Liver (tissue), 9 donors: Measurements from ENCODE around the gene PASK. TPM values are rescaled to one million over a fixed set of nuclear protein-coding genes. Genes with fewer than 3 reads are reported as not detected.

Experiments used
- DNase-seq: peaks from one replicate; pipeline ENCODE4 v3.0.0-alpha.2; 2017; ENCODE audit warnings: low spot score
- H3K27ac ChIP-seq, 2 donors: one replicate each; pipeline ENCODE4 v1.7.0; 2013; ENCODE audit warnings: inconsistent platforms in 2 of 2, low read length in 2 of 2, control low read depth in 1 of 2, low read depth in 1 of 2, mild to moderate bottlenecking in 1 of 2
- H3K27me3 ChIP-seq, 4 donors: one replicate each; pipeline versions ENCODE4 v1.6.1 to v1.7.0; 2013; ENCODE audit warnings: low read length in 3 of 4, inconsistent platforms in 1 of 4, mild to moderate bottlenecking in 1 of 4, moderate library complexity in 1 of 4; ENCODE audit not compliant: control insufficient read depth in 4 of 4, insufficient read depth in 4 of 4
- H3K36me3 ChIP-seq, 4 donors: one replicate each; pipeline versions ENCODE4 v1.6.1 to v1.7.0; 2013; ENCODE audit warnings: low read length in 3 of 4, mild to moderate bottlenecking in 3 of 4, low read depth in 1 of 4, moderate library complexity in 1 of 4; ENCODE audit not compliant: control insufficient read depth in 4 of 4, insufficient read depth in 3 of 4
- H3K4me1 ChIP-seq, 4 donors: one replicate each; pipeline versions ENCODE4 v1.6.1 to v1.7.0; 2013; ENCODE audit warnings: low read length in 3 of 4, mild to moderate bottlenecking in 3 of 4, moderate library complexity in 1 of 4; ENCODE audit not compliant: control insufficient read depth in 4 of 4, insufficient read depth in 4 of 4
- H3K4me3 ChIP-seq, 3 donors: one replicate each; pipeline versions ENCODE4 v1.6.1 to v1.7.0; 2013; ENCODE audit warnings: low read length in 3 of 3, control low read depth in 1 of 3, low read depth in 1 of 3, mild to moderate bottlenecking in 1 of 3
- H3K9ac ChIP-seq, 2 donors: one replicate each; pipeline ENCODE4 v1.7.0; 2013; ENCODE audit warnings: low read length in 2 of 2, mild to moderate bottlenecking in 2 of 2, moderate library complexity in 2 of 2, control low read depth in 1 of 2, low read depth in 1 of 2
- H3K9me3 ChIP-seq, 4 donors: one replicate each; pipeline versions ENCODE4 v1.6.1 to v1.7.0; 2013; ENCODE audit warnings: low read length in 3 of 4; ENCODE audit not compliant: control insufficient read depth in 4 of 4
- EGR1 ChIP-seq, 2 donors: IDR thresholded peaks; 2 replicates each; pipeline ENCODE4 v1.6.1; 2016 to 2018; ENCODE audit warnings: antibody characterized with exemption in 2 of 2, low read depth in 2 of 2
- FOXA1 ChIP-seq: IDR thresholded peaks from 2 replicates; pipeline ENCODE4 v1.6.1; 2016; ENCODE audit warnings: antibody characterized with exemption
- FOXA2 ChIP-seq: IDR thresholded peaks from 2 replicates; pipeline ENCODE4 v1.6.1; 2016; ENCODE audit warnings: antibody characterized with exemption
- GABPA ChIP-seq, 2 donors: IDR thresholded peaks in 1 of 2; conservative IDR thresholded peaks in 1 of 2; 2 replicates each; pipeline ENCODE4 v1.6.1; 2016; ENCODE audit warnings: antibody characterized with exemption in 2 of 2, mild to moderate bottlenecking in 1 of 2, moderate library complexity in 1 of 2
- HNF4A ChIP-seq, 2 donors: conservative IDR thresholded peaks; 2 replicates each; pipeline ENCODE4 v1.6.1; 2016; ENCODE audit warnings: antibody characterized with exemption in 2 of 2, mild to moderate bottlenecking in 2 of 2
- HNF4G ChIP-seq: IDR thresholded peaks from 2 replicates; pipeline ENCODE4 v1.6.1; 2016; ENCODE audit warnings: antibody characterized with exemption
- JUND ChIP-seq, 2 donors: IDR thresholded peaks; 2 replicates each; pipeline ENCODE4 v1.6.1; 2016; ENCODE audit warnings: antibody characterized with exemption in 2 of 2
- NR2F2 ChIP-seq: IDR thresholded peaks from 2 replicates; pipeline ENCODE4 v1.6.1; 2016; ENCODE audit warnings: antibody characterized with exemption
- RAD21 ChIP-seq, 2 donors: IDR thresholded peaks; 2 replicates each; pipeline ENCODE4 v1.6.1; 2016; ENCODE audit warnings: antibody characterized with exemption in 2 of 2, mild to moderate bottlenecking in 2 of 2
- RXRA ChIP-seq, 2 donors: IDR thresholded peaks; 2 replicates each; pipeline ENCODE4 v1.6.1; 2017 to 2018; ENCODE audit warnings: antibody characterized with exemption in 2 of 2, mild to moderate bottlenecking in 1 of 2
- SP1 ChIP-seq: IDR thresholded peaks from 2 replicates; pipeline ENCODE4 v1.6.1; 2018; ENCODE audit warnings: antibody characterized with exemption, mild to moderate bottlenecking
- YY1 ChIP-seq: IDR thresholded peaks from 2 replicates; pipeline ENCODE4 v1.6.1; 2016; ENCODE audit warnings: antibody characterized with exemption, mild to moderate bottlenecking
- WGBS: extraction: QIAGEN DNeasy Blood & Tissue Kit; methylation state at CpG from one replicate; pipeline ENCODE4 v1.1.7; 2013; 5-methylcytosine and 5-hydroxymethylcytosine counted together
- polyA plus RNA-seq, 2 donors: library from polyadenylated mRNA; stranded (reverse) in 1 of 2; unstranded in 1 of 2; fragments of 200-250 nt in 1 of 2; fragments of >200 nt in 1 of 2; fragmentation: Nextera tagmentation in 1 of 2; extraction: Ambion mirVana in 1 of 2; gene quantifications; one replicate each; pipeline versions ENCODE4 v1.2.1 to v1.2.3, GENCODE V29; 2013 to 2015
- total RNA-seq, 2 donors: library from RNA; depleted of rRNA; stranded (reverse); fragments of >200 nt; gene quantifications; one replicate each; pipeline ENCODE4 v1.2.3, GENCODE V29; 2014
- TF ChIP-seq, protein P1 (sequence below): IDR thresholded peaks from 2 replicates; pipeline ENCODE4 v1.6.1; 2016; ENCODE audit warnings: antibody characterized with exemption
- TF ChIP-seq, protein P2 (sequence below): IDR thresholded peaks from 2 replicates; pipeline ENCODE4 v1.6.1; 2016; ENCODE audit warnings: antibody characterized with exemption
- TF ChIP-seq, protein P3 (sequence below): fragments of 150-350 bp; IDR thresholded peaks from 2 replicates; pipeline ENCODE4 v1.5.1; 2017; ENCODE audit warnings: improper control_type of control experiment, low read depth, low read length; ENCODE audit not compliant: missing input control
- TF ChIP-seq, protein P4 (sequence below): IDR thresholded peaks from 2 replicates; pipeline ENCODE4 v1.6.1; 2016; ENCODE audit warnings: antibody characterized with exemption
- TF ChIP-seq, protein P5 (sequence below): IDR thresholded peaks from 2 replicates; pipeline ENCODE4 v1.6.1; 2016; ENCODE audit warnings: antibody characterized with exemption, mild to moderate bottlenecking
- donor health status: healthy.
- donor health status: healthy.
- donor health status: healthy.
- donor health status: healthy.
- donor health status: healthy.

PASK gene
- total and polyA plus RNA-seq, 4 donors, result 0.96 to 8.8 (median 2.9) TPM

DNA sequence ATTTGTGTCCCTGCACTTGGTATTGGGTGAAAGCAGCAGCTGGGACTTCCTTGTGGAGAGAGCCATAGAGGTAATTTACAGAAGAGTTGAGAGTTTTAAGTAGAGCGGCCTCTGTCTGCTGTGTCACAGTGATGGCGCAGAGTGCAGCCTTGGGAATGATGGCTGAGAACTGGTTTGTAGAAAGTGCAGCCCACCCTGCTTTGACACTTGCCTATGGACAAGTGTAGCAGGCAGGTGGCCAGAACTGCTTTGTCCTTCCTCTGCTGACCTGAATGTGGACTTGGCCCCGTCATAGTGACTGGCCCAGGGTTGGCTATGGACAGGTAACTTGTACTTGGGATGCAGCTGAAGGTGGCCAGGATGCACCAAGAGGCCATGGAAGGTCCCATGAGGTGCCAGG, 32.9 kb upstream of the PASK start:
- H3K9me3 ChIP-seq, result no peaks in the 10 kb centered on the region
- TF ChIP-seq HNF4A (conservative IDR thresholded peaks at IDR 0.05) (no peak), GABPA (IDR thresholded peaks at IDR 0.05 in 1 of 2, conservative IDR thresholded peaks at IDR 0.05 in 1 of 2) (no peak), RAD21 (IDR thresholded peaks at IDR 0.05) (no peak), EGR1 (IDR thresholded peaks at IDR 0.05; ENCODE audit: low read depth in 2 of 2) (no peak), JUND (IDR thresholded peaks at IDR 0.05) (no peak), RXRA (IDR thresholded peaks at IDR 0.05) (no peak), SP1 (no peak), FOXA1 (no peak), NR2F2 (no peak), YY1 (no peak), HNF4G (no peak)
- TF ChIP-seq, protein P1, sequence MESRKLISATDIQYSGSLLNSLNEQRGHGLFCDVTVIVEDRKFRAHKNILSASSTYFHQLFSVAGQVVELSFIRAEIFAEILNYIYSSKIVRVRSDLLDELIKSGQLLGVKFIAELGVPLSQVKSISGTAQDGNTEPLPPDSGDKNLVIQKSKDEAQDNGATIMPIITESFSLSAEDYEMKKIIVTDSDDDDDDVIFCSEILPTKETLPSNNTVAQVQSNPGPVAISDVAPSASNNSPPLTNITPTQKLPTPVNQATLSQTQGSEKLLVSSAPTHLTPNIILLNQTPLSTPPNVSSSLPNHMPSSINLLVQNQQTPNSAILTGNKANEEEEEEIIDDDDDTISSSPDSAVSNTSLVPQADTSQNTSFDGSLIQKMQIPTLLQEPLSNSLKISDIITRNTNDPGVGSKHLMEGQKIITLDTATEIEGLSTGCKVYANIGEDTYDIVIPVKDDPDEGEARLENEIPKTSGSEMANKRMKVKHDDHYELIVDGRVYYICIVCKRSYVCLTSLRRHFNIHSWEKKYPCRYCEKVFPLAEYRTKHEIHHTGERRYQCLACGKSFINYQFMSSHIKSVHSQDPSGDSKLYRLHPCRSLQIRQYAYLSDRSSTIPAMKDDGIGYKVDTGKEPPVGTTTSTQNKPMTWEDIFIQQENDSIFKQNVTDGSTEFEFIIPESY, result no peak
- TF ChIP-seq, protein P2, sequence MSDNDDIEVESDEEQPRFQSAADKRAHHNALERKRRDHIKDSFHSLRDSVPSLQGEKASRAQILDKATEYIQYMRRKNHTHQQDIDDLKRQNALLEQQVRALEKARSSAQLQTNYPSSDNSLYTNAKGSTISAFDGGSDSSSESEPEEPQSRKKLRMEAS, result no peak
- TF ChIP-seq, protein P3, sequence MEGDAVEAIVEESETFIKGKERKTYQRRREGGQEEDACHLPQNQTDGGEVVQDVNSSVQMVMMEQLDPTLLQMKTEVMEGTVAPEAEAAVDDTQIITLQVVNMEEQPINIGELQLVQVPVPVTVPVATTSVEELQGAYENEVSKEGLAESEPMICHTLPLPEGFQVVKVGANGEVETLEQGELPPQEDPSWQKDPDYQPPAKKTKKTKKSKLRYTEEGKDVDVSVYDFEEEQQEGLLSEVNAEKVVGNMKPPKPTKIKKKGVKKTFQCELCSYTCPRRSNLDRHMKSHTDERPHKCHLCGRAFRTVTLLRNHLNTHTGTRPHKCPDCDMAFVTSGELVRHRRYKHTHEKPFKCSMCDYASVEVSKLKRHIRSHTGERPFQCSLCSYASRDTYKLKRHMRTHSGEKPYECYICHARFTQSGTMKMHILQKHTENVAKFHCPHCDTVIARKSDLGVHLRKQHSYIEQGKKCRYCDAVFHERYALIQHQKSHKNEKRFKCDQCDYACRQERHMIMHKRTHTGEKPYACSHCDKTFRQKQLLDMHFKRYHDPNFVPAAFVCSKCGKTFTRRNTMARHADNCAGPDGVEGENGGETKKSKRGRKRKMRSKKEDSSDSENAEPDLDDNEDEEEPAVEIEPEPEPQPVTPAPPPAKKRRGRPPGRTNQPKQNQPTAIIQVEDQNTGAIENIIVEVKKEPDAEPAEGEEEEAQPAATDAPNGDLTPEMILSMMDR, result no peak
- peaks cover 0 to 23% (median 11%) of the 10 kb centered on the region in 4 donors for H3K36me3 ChIP-seq
- no peak overlapping the region for H3K27ac ChIP-seq
- DNase-seq, result no peak
- H3K4me3 ChIP-seq, result no peak overlapping the region
- no peaks in the 10 kb centered on the region for H3K4me1 ChIP-seq
- 97% methylated on average over 3 of the region's 3 CpGs for WGBS
- no peak overlapping the region for H3K9ac ChIP-seq
- H3K27me3 ChIP-seq, result no peaks in the 10 kb centered on the region

DNA sequence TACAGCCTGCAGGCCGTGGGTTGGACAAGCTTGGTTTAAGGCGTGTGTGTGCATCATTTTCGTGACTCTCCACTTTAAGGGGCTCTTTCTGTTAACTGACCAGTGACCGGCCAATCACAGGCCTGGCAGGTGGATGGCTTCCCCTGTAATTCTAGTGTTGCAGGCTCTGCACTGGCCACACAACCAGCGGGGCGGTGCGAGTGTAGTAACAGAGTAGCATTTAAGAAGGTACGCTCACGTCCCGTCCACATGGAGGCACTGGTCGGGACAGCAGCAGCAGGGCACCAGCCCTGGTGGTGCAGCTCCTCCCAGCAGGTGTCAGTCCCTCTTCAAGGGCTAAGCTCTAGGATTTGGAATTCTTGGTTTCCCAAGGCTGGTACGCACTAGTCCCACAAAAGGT, 31.2 kb upstream of the PASK start:
- TF ChIP-seq SP1 (no peak), FOXA1 (no peak), RAD21 (IDR thresholded peaks at IDR 0.05) (no peak), GABPA (IDR thresholded peaks at IDR 0.05 in 1 of 2, conservative IDR thresholded peaks at IDR 0.05 in 1 of 2) (no peak), YY1 (no peak), NR2F2 (no peak), HNF4G (no peak), JUND (IDR thresholded peaks at IDR 0.05) (no peak), FOXA2 (no peak), EGR1 (IDR thresholded peaks at IDR 0.05; ENCODE audit: low read depth in 2 of 2) (no peak), RXRA (IDR thresholded peaks at IDR 0.05) (no peak), HNF4A (conservative IDR thresholded peaks at IDR 0.05) (no peak)
- TF ChIP-seq, protein P3, result no peak
- TF ChIP-seq, protein P4, sequence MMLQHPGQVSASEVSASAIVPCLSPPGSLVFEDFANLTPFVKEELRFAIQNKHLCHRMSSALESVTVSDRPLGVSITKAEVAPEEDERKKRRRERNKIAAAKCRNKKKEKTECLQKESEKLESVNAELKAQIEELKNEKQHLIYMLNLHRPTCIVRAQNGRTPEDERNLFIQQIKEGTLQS, result no peak
- TF ChIP-seq, protein P2, result no peak
- TF ChIP-seq, protein P1, result no peak
- TF ChIP-seq, protein P5, sequence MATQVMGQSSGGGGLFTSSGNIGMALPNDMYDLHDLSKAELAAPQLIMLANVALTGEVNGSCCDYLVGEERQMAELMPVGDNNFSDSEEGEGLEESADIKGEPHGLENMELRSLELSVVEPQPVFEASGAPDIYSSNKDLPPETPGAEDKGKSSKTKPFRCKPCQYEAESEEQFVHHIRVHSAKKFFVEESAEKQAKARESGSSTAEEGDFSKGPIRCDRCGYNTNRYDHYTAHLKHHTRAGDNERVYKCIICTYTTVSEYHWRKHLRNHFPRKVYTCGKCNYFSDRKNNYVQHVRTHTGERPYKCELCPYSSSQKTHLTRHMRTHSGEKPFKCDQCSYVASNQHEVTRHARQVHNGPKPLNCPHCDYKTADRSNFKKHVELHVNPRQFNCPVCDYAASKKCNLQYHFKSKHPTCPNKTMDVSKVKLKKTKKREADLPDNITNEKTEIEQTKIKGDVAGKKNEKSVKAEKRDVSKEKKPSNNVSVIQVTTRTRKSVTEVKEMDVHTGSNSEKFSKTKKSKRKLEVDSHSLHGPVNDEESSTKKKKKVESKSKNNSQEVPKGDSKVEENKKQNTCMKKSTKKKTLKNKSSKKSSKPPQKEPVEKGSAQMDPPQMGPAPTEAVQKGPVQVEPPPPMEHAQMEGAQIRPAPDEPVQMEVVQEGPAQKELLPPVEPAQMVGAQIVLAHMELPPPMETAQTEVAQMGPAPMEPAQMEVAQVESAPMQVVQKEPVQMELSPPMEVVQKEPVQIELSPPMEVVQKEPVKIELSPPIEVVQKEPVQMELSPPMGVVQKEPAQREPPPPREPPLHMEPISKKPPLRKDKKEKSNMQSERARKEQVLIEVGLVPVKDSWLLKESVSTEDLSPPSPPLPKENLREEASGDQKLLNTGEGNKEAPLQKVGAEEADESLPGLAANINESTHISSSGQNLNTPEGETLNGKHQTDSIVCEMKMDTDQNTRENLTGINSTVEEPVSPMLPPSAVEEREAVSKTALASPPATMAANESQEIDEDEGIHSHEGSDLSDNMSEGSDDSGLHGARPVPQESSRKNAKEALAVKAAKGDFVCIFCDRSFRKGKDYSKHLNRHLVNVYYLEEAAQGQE, result no peak
- H3K36me3 ChIP-seq, result peaks cover 0 to 23% (median 12%) of the 10 kb centered on the region in 4 donors
- H3K9ac ChIP-seq, result no peak overlapping the region
- H3K9me3 ChIP-seq, result no peaks in the 10 kb centered on the region
- H3K4me3 ChIP-seq, result no peak overlapping the region
- no peaks in the 10 kb centered on the region for H3K27me3 ChIP-seq
- H3K4me1 ChIP-seq, result no peaks in the 10 kb centered on the region
- 98% methylated on average over 12 of the region's 12 CpGs for WGBS
- DNase-seq, result no peak
- no peak overlapping the region for H3K27ac ChIP-seq
